HEK293 (cell line): ENCODE data around the gene PYROXD2.

Source experiments
- CTCF ChIA-PET: fragments of 350-600 bp; formaldehyde crosslinking; extraction: SDS; loops from one replicate; lab custom pipeline; 2021; ENCODE audit warnings: antibody characterized with exemption; lab: Yijun Ruan, JAX
- POLR2A ChIA-PET: fragments of 300-600 bp; formaldehyde crosslinking; extraction: SDS; loops from one replicate; lab custom pipeline; 2020; ENCODE audit warnings: antibody characterized with exemption, inconsistent platforms; lab: Yijun Ruan, JAX
- H3K27ac ChIP-seq: fragments of 200-500 bp; sonication (Bioruptor generic); 2 replicates; pipeline ENCODE4 v1.5.1; 2014; ENCODE audit warnings: low read depth, low read length, control low read depth, inconsistent platforms; ENCODE audit errors: extremely low read depth
- H3K36me3 ChIP-seq, 2 experiments: fragments of 200-500 bp in 1 of 2; sonication (Bioruptor generic) in 1 of 2; 1 replicate in 1 of 2; 2 replicates in 1 of 2; pipeline ENCODE4 v1.5.1; 2014 to 2017; ENCODE audit warnings: inconsistent platforms in 2 of 2, low read length in 2 of 2; ENCODE audit not compliant: control insufficient read depth in 2 of 2, insufficient read depth in 1 of 2
- H3K4me1 ChIP-seq: fragments of 200-500 bp; sonication (Bioruptor generic); 2 replicates; pipeline ENCODE4 v1.5.1; 2014; ENCODE audit warnings: mild to moderate bottlenecking, low read length, inconsistent platforms; ENCODE audit not compliant: control insufficient read depth, insufficient read depth
- H3K4me3 ChIP-seq: 2 replicates; pipeline ENCODE4 v1.5.1; 2011; ENCODE audit warnings: low read depth, mild to moderate bottlenecking, control low read depth, low read length, moderate library complexity
- H3K9me3 ChIP-seq: fragments of 200-500 bp; sonication (Bioruptor generic); 2 replicates; pipeline ENCODE4 v1.5.1; 2014; ENCODE audit warnings: low read depth, low read length, inconsistent platforms; ENCODE audit not compliant: control insufficient read depth, insufficient read depth
- BCL11A ChIP-seq: fragments of 450-650 bp; formaldehyde crosslinking; IDR thresholded peaks from 2 replicates; pipeline ENCODE4 v1.5.1; 2016; ENCODE audit warnings: low read depth, missing biosample characterization, missing genetic modification characterization
- FEZF1 ChIP-seq: fragments of 450-650 bp; formaldehyde crosslinking; IDR thresholded peaks from 2 replicates; pipeline ENCODE4 v1.5.1; 2016; ENCODE audit warnings: missing biosample characterization, missing genetic modification characterization
- KLF16 ChIP-seq: fragments of 450-650 bp; formaldehyde crosslinking; IDR thresholded peaks from 2 replicates; pipeline ENCODE4 v1.5.1; 2017; ENCODE audit warnings: missing biosample characterization, missing genetic modification characterization
- MEIS1 ChIP-seq: sonication (generic); formaldehyde crosslinking; IDR thresholded peaks from 2 replicates; pipeline ENCODE4 v1.8.1; 2022; ENCODE audit warnings: missing genetic modification reagents, mild to moderate bottlenecking, borderline replicate concordance
- ZBTB6 ChIP-seq: fragments of 450-650 bp; formaldehyde crosslinking; IDR thresholded peaks from 2 replicates; pipeline ENCODE4 v1.5.1; 2017; ENCODE audit warnings: missing biosample characterization, missing genetic modification characterization
- ZFP41 ChIP-seq: fragments of 450-650 bp; formaldehyde crosslinking; IDR thresholded peaks from 2 replicates; pipeline ENCODE4 v1.5.1; 2016; ENCODE audit warnings: missing biosample characterization, missing genetic modification characterization, borderline replicate concordance
- ZIC2 ChIP-seq: fragments of 450-650 bp; formaldehyde crosslinking; IDR thresholded peaks from 2 replicates; pipeline ENCODE4 v1.5.1; 2016; ENCODE audit warnings: missing biosample characterization, missing genetic modification characterization
- ZNF114 ChIP-seq: fragments of 450-650 bp; formaldehyde crosslinking; IDR thresholded peaks from 2 replicates; pipeline ENCODE4 v1.5.0; 2017; ENCODE audit warnings: missing biosample characterization, missing genetic modification characterization
- ZNF155 ChIP-seq: fragments of 450-650 bp; formaldehyde crosslinking; IDR thresholded peaks from 2 replicates; pipeline ENCODE4 v1.5.1; 2016; ENCODE audit warnings: missing biosample characterization, missing genetic modification characterization
- ZNF174 ChIP-seq: fragments of 450-650 bp; formaldehyde crosslinking; IDR thresholded peaks from 2 replicates; pipeline ENCODE4 v1.5.0; 2017; ENCODE audit warnings: missing biosample characterization, mild to moderate bottlenecking, missing genetic modification characterization
- ZNF175 ChIP-seq: fragments of 450-650 bp; formaldehyde crosslinking; IDR thresholded peaks from 2 replicates; pipeline ENCODE4 v1.5.1; 2016; ENCODE audit warnings: missing biosample characterization, missing genetic modification characterization
- ZNF19 ChIP-seq: fragments of 450-650 bp; formaldehyde crosslinking; IDR thresholded peaks from 2 replicates; pipeline ENCODE4; 2016; ENCODE audit warnings: missing biosample characterization, missing genetic modification characterization, low read depth
- ZNF239 ChIP-seq: fragments of 450-650 bp; formaldehyde crosslinking; IDR thresholded peaks from 2 replicates; pipeline ENCODE4 v1.5.1; 2016; ENCODE audit warnings: missing biosample characterization, missing genetic modification characterization
- ZNF423 ChIP-seq: fragments of 450-650 bp; formaldehyde crosslinking; IDR thresholded peaks from 2 replicates; pipeline ENCODE4 v1.5.1; 2016; ENCODE audit warnings: missing biosample characterization, missing genetic modification characterization
- ZNF426 ChIP-seq: fragments of 450-650 bp; formaldehyde crosslinking; IDR thresholded peaks from 2 replicates; pipeline ENCODE4 v1.5.1; 2017; ENCODE audit warnings: missing biosample characterization, missing genetic modification characterization, mild to moderate bottlenecking, inconsistent platforms, moderate library complexity
- ZNF529 ChIP-seq: fragments of 450-650 bp; formaldehyde crosslinking; IDR thresholded peaks from 2 replicates; pipeline ENCODE4 v1.5.1; 2017; ENCODE audit warnings: missing genetic modification characterization, missing biosample characterization; ENCODE audit not compliant: insufficient replicate concordance
- ZNF621 ChIP-seq: fragments of 450-650 bp; formaldehyde crosslinking; IDR thresholded peaks from 2 replicates; pipeline ENCODE4 v1.5.1; 2017; ENCODE audit warnings: missing biosample characterization, missing genetic modification characterization
- ZNF624 ChIP-seq: fragments of 450-650 bp; formaldehyde crosslinking; IDR thresholded peaks from 2 replicates; pipeline ENCODE4 v1.5.1; 2017; ENCODE audit warnings: missing biosample characterization, missing genetic modification characterization
- ZNF626 ChIP-seq: fragments of 450-650 bp; sonication (Bioruptor Pico); formaldehyde crosslinking; IDR thresholded peaks from 2 replicates; pipeline ENCODE4 v1.5.1; 2018; ENCODE audit warnings: missing biosample characterization, missing genetic modification characterization, inconsistent platforms
- ZNF629 ChIP-seq: fragments of 450-650 bp; formaldehyde crosslinking; IDR thresholded peaks from 2 replicates; pipeline ENCODE4 v1.5.1; 2017; ENCODE audit warnings: missing biosample characterization, missing genetic modification characterization
- ZNF660 ChIP-seq: fragments of 450-650 bp; IDR thresholded peaks from 2 replicates; pipeline ENCODE4 v1.5.1; 2018; ENCODE audit warnings: missing biosample characterization, mild to moderate bottlenecking, missing genetic modification characterization
- ZNF747 ChIP-seq: fragments of 450-650 bp; formaldehyde crosslinking; IDR thresholded peaks from 2 replicates; pipeline ENCODE4 v1.5.1; 2016; ENCODE audit warnings: missing biosample characterization, missing genetic modification characterization
- TF ChIP-seq, protein P1 (sequence below): fragments of 450-650 bp; formaldehyde crosslinking; IDR thresholded peaks from 2 replicates; pipeline ENCODE4 v1.5.1; 2016; ENCODE audit warnings: missing biosample characterization, missing genetic modification characterization
- TF ChIP-seq, protein P2 (sequence below): fragments of 450-650 bp; formaldehyde crosslinking; IDR thresholded peaks from 2 replicates; pipeline ENCODE4 v1.5.1; 2016; ENCODE audit warnings: missing biosample characterization, missing genetic modification characterization
- TF ChIP-seq, protein P3 (sequence below): fragments of 450-650 bp; formaldehyde crosslinking; IDR thresholded peaks from 2 replicates; pipeline ENCODE4 v1.5.0; 2017; ENCODE audit warnings: missing biosample characterization, missing genetic modification characterization, borderline replicate concordance

Gene PYROXD2

DNA sequence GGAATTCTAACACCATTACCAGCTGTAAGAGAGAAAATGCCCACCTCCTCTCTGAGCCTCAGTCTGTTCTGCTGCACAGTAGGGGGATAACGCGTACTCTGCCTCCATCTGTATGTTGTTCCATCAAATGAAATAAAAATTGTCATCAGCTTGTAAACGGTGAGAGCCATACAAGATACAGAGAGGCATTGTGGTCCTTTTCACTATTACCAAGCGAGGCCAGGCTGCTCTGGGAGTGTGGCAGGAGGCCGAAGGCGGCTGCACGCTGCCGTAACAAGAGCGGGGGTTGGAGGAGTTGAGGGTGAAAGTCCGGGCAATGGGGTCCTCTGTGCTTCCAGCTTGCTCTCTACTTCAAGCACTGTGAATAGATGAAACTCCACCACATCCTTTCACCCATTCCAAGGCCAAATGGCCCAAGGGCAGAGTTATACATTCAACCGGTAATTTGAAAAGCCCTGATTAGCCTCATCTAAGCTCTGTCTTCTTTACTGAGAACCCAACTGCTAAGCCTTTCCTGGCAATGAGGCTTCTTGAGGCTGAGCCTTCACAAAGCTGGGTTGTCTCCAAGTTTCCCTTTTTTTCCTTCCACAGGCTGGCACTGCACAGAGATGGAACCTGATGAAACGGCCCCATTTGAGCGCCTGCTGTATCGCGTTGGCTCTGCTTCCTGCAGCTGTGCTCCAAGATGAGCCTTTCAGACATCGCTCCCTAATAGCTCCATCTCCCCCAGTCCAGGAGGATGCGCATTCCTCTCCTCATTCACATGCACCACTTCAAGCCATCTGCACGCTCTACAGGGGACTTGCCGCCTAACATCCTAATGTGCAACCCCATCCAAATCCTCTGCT lies 47.2 kb downstream of the PYROXD2 start:
- no peak overlapping the region for H3K4me3 ChIP-seq
- no peak for TF ChIP-seq ZNF155
- no peak for TF ChIP-seq ZNF19 (tag by site-specific recombination)
- no peak for TF ChIP-seq ZFP41 (tag by site-specific recombination)
- TF ChIP-seq, protein P1, sequence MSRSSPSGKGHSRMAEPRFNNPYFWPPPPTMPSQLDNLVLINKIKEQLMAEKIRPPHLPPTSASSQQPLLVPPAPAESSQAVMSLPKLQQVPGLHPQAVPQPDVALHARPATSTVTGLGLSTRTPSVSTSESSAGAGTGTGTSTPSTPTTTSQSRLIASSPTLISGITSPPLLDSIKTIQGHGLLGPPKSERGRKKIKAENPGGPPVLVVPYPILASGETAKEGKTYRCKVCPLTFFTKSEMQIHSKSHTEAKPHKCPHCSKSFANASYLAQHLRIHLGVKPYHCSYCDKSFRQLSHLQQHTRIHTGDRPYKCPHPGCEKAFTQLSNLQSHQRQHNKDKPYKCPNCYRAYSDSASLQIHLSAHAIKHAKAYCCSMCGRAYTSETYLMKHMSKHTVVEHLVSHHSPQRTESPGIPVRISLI (tag by site-specific recombination) = no peak
- TF ChIP-seq ZNF621 (tag by site-specific recombination) = no peak
- TF ChIP-seq ZNF423 (tag by site-specific recombination) = no peak
- no peak for TF ChIP-seq MEIS1 (CRISPR knock-in tag)
- no peak for TF ChIP-seq ZNF175
- TF ChIP-seq, protein P2, sequence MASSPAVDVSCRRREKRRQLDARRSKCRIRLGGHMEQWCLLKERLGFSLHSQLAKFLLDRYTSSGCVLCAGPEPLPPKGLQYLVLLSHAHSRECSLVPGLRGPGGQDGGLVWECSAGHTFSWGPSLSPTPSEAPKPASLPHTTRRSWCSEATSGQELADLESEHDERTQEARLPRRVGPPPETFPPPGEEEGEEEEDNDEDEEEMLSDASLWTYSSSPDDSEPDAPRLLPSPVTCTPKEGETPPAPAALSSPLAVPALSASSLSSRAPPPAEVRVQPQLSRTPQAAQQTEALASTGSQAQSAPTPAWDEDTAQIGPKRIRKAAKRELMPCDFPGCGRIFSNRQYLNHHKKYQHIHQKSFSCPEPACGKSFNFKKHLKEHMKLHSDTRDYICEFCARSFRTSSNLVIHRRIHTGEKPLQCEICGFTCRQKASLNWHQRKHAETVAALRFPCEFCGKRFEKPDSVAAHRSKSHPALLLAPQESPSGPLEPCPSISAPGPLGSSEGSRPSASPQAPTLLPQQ (tag by site-specific recombination) = no peak
- no peak overlapping the region for H3K27ac ChIP-seq
- H3K36me3 ChIP-seq = no peaks in the 10 kb centered on the region
- ChIA-PET CTCF (interaction anchor here (0.6 kb wide), 2 partner anchors 318 to 1868 kb away, joined by 3 to 8 read pairs; no protein-coding TSS in a partner anchor), POLR2A (no interaction called here)
- H3K9me3 ChIP-seq = no peaks in the 10 kb centered on the region
- H3K4me1 ChIP-seq = no peaks in the 10 kb centered on the region

DNA sequence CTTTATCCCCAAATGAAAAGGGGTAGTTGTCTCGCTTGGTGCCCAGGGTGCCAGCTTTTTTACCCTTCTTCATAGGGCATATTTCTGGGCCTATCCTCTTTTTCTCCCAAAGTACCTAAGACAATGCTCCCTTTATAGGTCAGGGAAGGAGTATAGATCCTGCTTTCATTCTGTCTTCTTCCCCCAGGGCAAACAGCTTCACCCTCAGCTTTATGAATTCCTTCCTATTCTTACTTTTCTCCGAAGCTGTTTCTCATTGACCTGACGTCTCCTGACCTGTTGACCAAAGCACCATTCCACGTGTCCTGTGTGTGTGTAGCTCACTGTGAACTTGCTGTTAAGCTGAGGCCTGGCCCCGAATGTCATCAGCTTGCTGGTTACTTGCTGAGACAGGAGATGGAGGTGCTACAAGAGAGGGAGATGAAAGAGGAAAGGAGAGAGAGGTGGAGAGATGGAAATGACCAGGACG lies 48.9 kb downstream of the PYROXD2 start:
- CTCF ChIA-PET = interaction anchor here (0.6 kb wide), 1 partner anchor 210 kb away, joined by 4 read pairs; no protein-coding TSS in a partner anchor
- Histone ChIP-seq H3K4me1 (no peaks in the 10 kb centered on the region), H3K9me3 (no peaks in the 10 kb centered on the region), H3K36me3 (no peaks in the 10 kb centered on the region), H3K4me3 (no peak overlapping the region), H3K27ac (no peak overlapping the region)
- POLR2A ChIA-PET = no interaction called here
- TF ChIP-seq ZBTB6 (tag by site-specific recombination) = no peak
- TF ChIP-seq ZNF747 = no peak
- TF ChIP-seq ZNF624 (tag by site-specific recombination) = no peak
- TF ChIP-seq ZNF114 (tag by site-specific recombination) = no peak
- TF ChIP-seq ZNF629 = no peak
- no peak for TF ChIP-seq ZNF529 (tag by site-specific recombination)
- TF ChIP-seq ZNF626 (tag by site-specific recombination) = no peak
- no peak for TF ChIP-seq ZNF239 (tag by site-specific recombination)
- no peak for TF ChIP-seq KLF16 (tag by site-specific recombination)
- TF ChIP-seq ZNF174 = no peak
- no peak for TF ChIP-seq BCL11A (tag by site-specific recombination)
- TF ChIP-seq ZIC2 (tag by site-specific recombination) = no peak
- TF ChIP-seq FEZF1 (tag by site-specific recombination) = no peak
- TF ChIP-seq, protein P3, sequence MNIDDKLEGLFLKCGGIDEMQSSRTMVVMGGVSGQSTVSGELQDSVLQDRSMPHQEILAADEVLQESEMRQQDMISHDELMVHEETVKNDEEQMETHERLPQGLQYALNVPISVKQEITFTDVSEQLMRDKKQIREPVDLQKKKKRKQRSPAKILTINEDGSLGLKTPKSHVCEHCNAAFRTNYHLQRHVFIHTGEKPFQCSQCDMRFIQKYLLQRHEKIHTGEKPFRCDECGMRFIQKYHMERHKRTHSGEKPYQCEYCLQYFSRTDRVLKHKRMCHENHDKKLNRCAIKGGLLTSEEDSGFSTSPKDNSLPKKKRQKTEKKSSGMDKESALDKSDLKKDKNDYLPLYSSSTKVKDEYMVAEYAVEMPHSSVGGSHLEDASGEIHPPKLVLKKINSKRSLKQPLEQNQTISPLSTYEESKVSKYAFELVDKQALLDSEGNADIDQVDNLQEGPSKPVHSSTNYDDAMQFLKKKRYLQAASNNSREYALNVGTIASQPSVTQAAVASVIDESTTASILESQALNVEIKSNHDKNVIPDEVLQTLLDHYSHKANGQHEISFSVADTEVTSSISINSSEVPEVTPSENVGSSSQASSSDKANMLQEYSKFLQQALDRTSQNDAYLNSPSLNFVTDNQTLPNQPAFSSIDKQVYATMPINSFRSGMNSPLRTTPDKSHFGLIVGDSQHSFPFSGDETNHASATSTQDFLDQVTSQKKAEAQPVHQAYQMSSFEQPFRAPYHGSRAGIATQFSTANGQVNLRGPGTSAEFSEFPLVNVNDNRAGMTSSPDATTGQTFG (tag by site-specific recombination) = no peak
- TF ChIP-seq ZNF426 = no peak
- TF ChIP-seq ZNF660 (tag by site-specific recombination) = no peak
